ENCODE data around the gene ZFAND2A.

- TF ChIP-seq CSDC2 (CRISPR knock-in tag; IDR thresholded peaks at IDR 0.05), result no peak
- no peak for TF ChIP-seq GLIS3 (CRISPR knock-in tag; IDR thresholded peaks at IDR 0.05)
Measured at GRCh38 chr7:1187127-1187526, 27.1 kb upstream of the ZFAND2A start.
